PC-9 (cell line): ENCODE data around the gene ANKZF1. TPM values are rescaled to one million over a fixed set of nuclear protein-coding genes. Genes with fewer than 3 reads are reported as not detected.

Experiments
- BruUV-seq: library from RNA; stranded (reverse); fragments of 400-500 nt; replicated peaks from 2 replicates; lab custom pipeline; 2021; lab: Mats Ljungman, UMichigan
- CTCF ChIA-PET: fragments of 300-600 bp; sonication (Branson Sonifier 250); formaldehyde crosslinking; loops from one replicate; lab custom pipeline; 2022; ENCODE audit warnings: antibody characterized with exemption; lab: Charles Lee
- POLR2A ChIA-PET: fragments of 300-600 bp; sonication (Branson Sonifier 250); formaldehyde crosslinking; loops from one replicate; lab custom pipeline; 2022; ENCODE audit warnings: antibody characterized with exemption; ENCODE audit not compliant: unreplicated experiment; lab: Charles Lee
- DNase-seq, 2 experiments: peaks; one replicate each; pipeline versions ENCODE4 v3.0.0 to v3.0.0-alpha.2; 2015 to 2022; ENCODE audit warnings: mixed read lengths in 1 of 2
- H2AFZ ChIP-seq: fragments of 200-600 bp; sonication (generic); 2 replicates; pipeline ENCODE4 v1.8.1; 2017; ENCODE audit warnings: antibody characterized with exemption
- H3F3A ChIP-seq: fragments of 200-600 bp; sonication (generic); 2 replicates; pipeline ENCODE4 v1.8.1; 2017; ENCODE audit warnings: antibody characterized with exemption, mild to moderate bottlenecking, low read depth; ENCODE audit not compliant: insufficient read depth
- H3K27ac ChIP-seq: fragments of 200-600 bp; sonication (generic); 2 replicates; pipeline ENCODE4 v1.6.1; 2016; ENCODE audit warnings: mixed run types
- H3K27me3 ChIP-seq: fragments of 200-600 bp; sonication (generic); 2 replicates; pipeline ENCODE4 v1.6.1; 2016; ENCODE audit warnings: low read depth, mixed run types; ENCODE audit not compliant: insufficient read depth
- H3K36me3 ChIP-seq: fragments of 200-600 bp; sonication (generic); 2 replicates; pipeline ENCODE4 v1.6.1; 2016; ENCODE audit warnings: low read depth, mixed run types
- H3K4me1 ChIP-seq: fragments of 200-600 bp; sonication (generic); replicated peaks from 2 replicates; pipeline ENCODE4 v1.6.1; 2016; ENCODE audit warnings: mixed run types; ENCODE audit not compliant: insufficient read depth
- H3K4me2 ChIP-seq: fragments of 200-600 bp; sonication (generic); 2 replicates; pipeline ENCODE4 v1.6.1; 2017; ENCODE audit warnings: mixed run types
- H3K4me3 ChIP-seq: fragments of 200-600 bp; sonication (generic); 2 replicates; pipeline ENCODE4 v1.6.1; 2016; ENCODE audit warnings: mixed run types
- H3K79me2 ChIP-seq: fragments of 200-600 bp; sonication (generic); 2 replicates; pipeline ENCODE4 v1.6.1; 2017; ENCODE audit warnings: low read depth, mixed run types
- H3K9me2 ChIP-seq: fragments of 200-600 bp; sonication (generic); 2 replicates; pipeline ENCODE4 v1.8.1; 2017; ENCODE audit warnings: mild to moderate bottlenecking; ENCODE audit not compliant: insufficient read depth
- H3K9me3 ChIP-seq: fragments of 200-600 bp; sonication (generic); 2 replicates; pipeline ENCODE4 v1.8.1; 2016; ENCODE audit warnings: low read depth; ENCODE audit not compliant: insufficient read depth
- H4K20me1 ChIP-seq: fragments of 200-600 bp; sonication (generic); 2 replicates; pipeline ENCODE4 v1.8.1; 2017; ENCODE audit not compliant: insufficient read depth
- EZH2 ChIP-seq: fragments of 200-600 bp; sonication (generic); IDR thresholded peaks from 2 replicates; pipeline ENCODE4 v1.8.0; 2017; ENCODE audit warnings: antibody characterized with exemption, low read depth
- intact Hi-C: fragments of 100-400 bp; cut with micrococcal nuclease; formaldehyde crosslinking; loops from one replicate; pipeline ENCODE4 v1.10.0; 2022; ENCODE audit not compliant: unreplicated experiment
- total RNA-seq: library from RNA; stranded (reverse); gene quantifications from 2 replicates; pipeline ENCODE4 v1.2.3, GENCODE V29; 2021
- TF ChIP-seq, protein P1 (sequence below): fragments of 200-600 bp; sonication (generic); conservative IDR thresholded peaks from 2 replicates; pipeline ENCODE4 v1.6.1; 2017; ENCODE audit warnings: mixed run types, antibody characterized with exemption, mild to moderate bottlenecking, moderate library complexity

The ANKZF1 gene
- total RNA-seq, 1 experiment from 2014 or later: 62.2 TPM

GRCh38 chr2:219272356-219272755 lies 42.8 kb downstream of the ANKZF1 start:
- H3K4me3 ChIP-seq: no peak overlapping the region
- H2AFZ ChIP-seq: no peak overlapping the region
- intact Hi-C loops: loop anchor here (10.0 kb wide), 1 partner anchor 378 kb away; no protein-coding TSS in a partner anchor
- H3K27ac ChIP-seq: no peak overlapping the region
- no TSS peak for BruUV-seq
- CTCF ChIA-PET: no interaction called here
- H3K36me3 ChIP-seq: no peaks in the 10 kb centered on the region
- peaks cover 29% of the 10 kb centered on the region for H3F3A ChIP-seq
- no peaks in the 10 kb centered on the region for H3K9me3 ChIP-seq
- H3K9me2 ChIP-seq: no peaks in the 10 kb centered on the region
- no peaks in the 10 kb centered on the region for H3K27me3 ChIP-seq
- H3K4me1 ChIP-seq: peaks cover 35% of the 10 kb centered on the region
- TF ChIP-seq EZH2: no peak
- TF ChIP-seq, protein P1, sequence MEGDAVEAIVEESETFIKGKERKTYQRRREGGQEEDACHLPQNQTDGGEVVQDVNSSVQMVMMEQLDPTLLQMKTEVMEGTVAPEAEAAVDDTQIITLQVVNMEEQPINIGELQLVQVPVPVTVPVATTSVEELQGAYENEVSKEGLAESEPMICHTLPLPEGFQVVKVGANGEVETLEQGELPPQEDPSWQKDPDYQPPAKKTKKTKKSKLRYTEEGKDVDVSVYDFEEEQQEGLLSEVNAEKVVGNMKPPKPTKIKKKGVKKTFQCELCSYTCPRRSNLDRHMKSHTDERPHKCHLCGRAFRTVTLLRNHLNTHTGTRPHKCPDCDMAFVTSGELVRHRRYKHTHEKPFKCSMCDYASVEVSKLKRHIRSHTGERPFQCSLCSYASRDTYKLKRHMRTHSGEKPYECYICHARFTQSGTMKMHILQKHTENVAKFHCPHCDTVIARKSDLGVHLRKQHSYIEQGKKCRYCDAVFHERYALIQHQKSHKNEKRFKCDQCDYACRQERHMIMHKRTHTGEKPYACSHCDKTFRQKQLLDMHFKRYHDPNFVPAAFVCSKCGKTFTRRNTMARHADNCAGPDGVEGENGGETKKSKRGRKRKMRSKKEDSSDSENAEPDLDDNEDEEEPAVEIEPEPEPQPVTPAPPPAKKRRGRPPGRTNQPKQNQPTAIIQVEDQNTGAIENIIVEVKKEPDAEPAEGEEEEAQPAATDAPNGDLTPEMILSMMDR: no peak
- DNase-seq: no peak
- H3K4me2 ChIP-seq: 0 out of 2 replicates have a peak overlapping the region, but pooled peaks have one; percentile 19
- H4K20me1 ChIP-seq: no peaks in the 10 kb centered on the region
- POLR2A ChIA-PET: no interaction called here
- no peaks in the 10 kb centered on the region for H3K79me2 ChIP-seq

DNA sequence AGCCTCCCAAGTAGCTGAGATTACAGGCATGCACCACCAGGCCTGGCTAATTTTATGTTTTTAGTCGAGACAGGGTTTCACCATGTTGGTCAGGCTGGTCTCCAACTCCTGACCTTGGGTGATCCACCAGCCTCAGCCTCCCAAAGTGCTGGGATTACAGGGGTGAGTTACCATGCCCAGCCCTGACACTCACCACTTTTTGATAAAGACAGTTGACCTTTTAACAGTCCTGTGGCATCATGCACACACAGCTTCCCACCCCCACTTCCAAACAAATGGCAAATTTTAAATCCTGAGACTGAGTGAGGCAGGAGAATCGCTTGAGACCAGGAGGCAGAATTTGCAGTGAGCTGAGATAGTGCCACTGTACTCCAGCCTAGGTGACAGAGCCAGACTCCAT lies 43.4 kb downstream of the ANKZF1 start:
- Histone ChIP-seq H3F3A (peaks cover 30% of the 10 kb centered on the region), H3K4me1 (peaks cover 40% of the 10 kb centered on the region), H3K27me3 (no peaks in the 10 kb centered on the region), H3K9me2 (no peaks in the 10 kb centered on the region), H2AFZ (no peak overlapping the region), H3K9me3 (no peaks in the 10 kb centered on the region), H3K27ac (peak overlapping the region; percentile 95), H3K36me3 (no peaks in the 10 kb centered on the region), H3K79me2 (no peaks in the 10 kb centered on the region), H3K4me3 (no peak overlapping the region), H4K20me1 (no peaks in the 10 kb centered on the region), H3K4me2 (0 out of 2 replicates have a peak overlapping the region, but pooled peaks have one; percentile 19)
- intact Hi-C loops: loop anchor here (10.0 kb wide), 1 partner anchor 378 kb away; no protein-coding TSS in a partner anchor
- POLR2A ChIA-PET: no interaction called here
- BruUV-seq: no TSS peak
- TF ChIP-seq EZH2: no peak
- TF ChIP-seq, protein P1: no peak
- CTCF ChIA-PET: interaction anchor here (0.7 kb wide), 1 partner anchor 89 kb away, joined by 4 read pairs; no protein-coding TSS in a partner anchor
- DNase-seq: no peak

GRCh38 chr2:219273937-219274336 lies 44.3 kb downstream of the ANKZF1 start:
- H3K4me1 ChIP-seq: peaks cover 49% of the 10 kb centered on the region

More at GRCh38 chr2:219273937-219274336, 44.3 kb downstream of the ANKZF1 start:
- no peaks in the 10 kb centered on the region for H3K36me3 ChIP-seq
- DNase-seq: peak; percentile 88 to 91
- H3K27me3 ChIP-seq: no peaks in the 10 kb centered on the region
- H3K4me3 ChIP-seq: peak overlapping the region; percentile 18; the same call in 1 of the 2 replicates
- TF ChIP-seq, protein P1: no peak
- no peak for TF ChIP-seq EZH2
- no peaks in the 10 kb centered on the region for H3K9me2 ChIP-seq
- peaks cover 40% of the 10 kb centered on the region for H3F3A ChIP-seq
- H4K20me1 ChIP-seq: no peaks in the 10 kb centered on the region
- H3K4me2 ChIP-seq: peak overlapping the region; percentile 74
- peak overlapping the region; percentile 95 for H3K27ac ChIP-seq
- POLR2A ChIA-PET: interaction anchor here (0.6 to 1.2 kb wide), 6 partner anchors 19 to 534 kb away, joined by 3 to 27 read pairs (median 8); partner anchors contain the start of genes ANKZF1, ATG9A, CNPPD1 and TUBA4B
- no TSS peak for BruUV-seq
- intact Hi-C loops: loop anchor here (1.0 to 10.0 kb wide), 4 partner anchors 21 to 379 kb away; partner anchors contain the start of genes ABCB6, TUBA4A and TUBA4B
- H3K9me3 ChIP-seq: no peaks in the 10 kb centered on the region
- CTCF ChIA-PET: interaction anchor here (0.5 to 1.5 kb wide), 4 partner anchors 21 to 878 kb away, joined by 3 to 13 read pairs (median 4); no protein-coding TSS in a partner anchor
- H2AFZ ChIP-seq: no peak overlapping the region
- no peaks in the 10 kb centered on the region for H3K79me2 ChIP-seq
